Gastrocnemius medialis (tissue), 4 donors: Measurements from ENCODE around the gene ZBTB46. TPM values are rescaled to one million over a fixed set of nuclear protein-coding genes. Genes with fewer than 3 reads are reported as not detected.

Experiments used
- ATAC-seq, 2 donors: fragments of 150-250 bp; one replicate each; pipeline ENCODE4 v1.9.1; 2016
- DNase-seq, 2 donors: peaks; one replicate each; pipeline ENCODE4 v3.0.0-alpha.2; 2019
- H3K27ac ChIP-seq, 4 donors: fragments of 200-600 bp; sonication (generic); 1 replicate in 1 of 4; 2 replicates in 3 of 4; pipeline ENCODE4 v1.5.1; 2016 to 2018; ENCODE audit warnings: mild to moderate bottlenecking in 2 of 4, moderate library complexity in 1 of 4
- H3K27me3 ChIP-seq, 3 donors: fragments of 200-600 bp; sonication (generic) in 2 of 3; 1 replicate in 1 of 3; 2 replicates in 2 of 3; pipeline versions ENCODE4 v1.5.1 to v1.6.0; 2016 to 2019; ENCODE audit warnings: mild to moderate bottlenecking in 1 of 3, moderate library complexity in 1 of 3
- H3K36me3 ChIP-seq, 2 donors: fragments of 200-600 bp; sonication (generic) in 1 of 2; one replicate each; pipeline ENCODE4 v1.5.1; 2017 to 2018
- H3K4me1 ChIP-seq, 2 donors: fragments of 200-600 bp; sonication (generic) in 1 of 2; one replicate each; pipeline ENCODE4 v1.5.1; 2016 to 2017; ENCODE audit warnings: mild to moderate bottlenecking in 2 of 2
- H3K4me3 ChIP-seq, 4 donors: fragments of 200-600 bp; sonication (generic) in 3 of 4; 1 replicate in 1 of 4; 2 replicates in 3 of 4; pipeline ENCODE4 v1.5.1; 2016 to 2019; ENCODE audit warnings: mild to moderate bottlenecking in 2 of 4
- H3K9me3 ChIP-seq, 3 donors: fragments of 200-600 bp; sonication (generic) in 2 of 3; 1 replicate in 1 of 3; 2 replicates in 2 of 3; pipeline ENCODE4 v1.5.1; 2016 to 2019
- POLR2A ChIP-seq, 2 donors: fragments of 450-650 bp; IDR thresholded peaks; one replicate each; pipeline ENCODE4 v1.6.1; 2017; ENCODE audit warnings: antibody characterized with exemption in 2 of 2, mild to moderate bottlenecking in 2 of 2, moderate library complexity in 2 of 2
- in situ Hi-C, 4 donors: fragments of 200-750 bp; cut with MboI; loops; one replicate each; pipeline versions ENCODE4 v1.15.0 to v1.8.0; 2017; ENCODE audit warnings: low sequenced_read_pairs in 4 of 4
- intact Hi-C: fragments of 100-400 bp; cut with DNase I; formaldehyde crosslinking; loops from one replicate; pipeline ENCODE4 v1.15.1; 2023; ENCODE audit warnings: low total_unique reads
- total RNA-seq, 4 donors: library from RNA; depleted of rRNA; stranded (reverse); fragments of >200 nt; gene quantifications; one replicate each; pipeline versions ENCODE4 v1.1.0 to v1.2.3, GENCODE V29; 2016
- TF ChIP-seq, protein P1 (sequence below), 5 experiments: fragments of 450-650 bp in 3 of 5; fragments of 200-600 bp in 2 of 5; sonication (generic) in 2 of 5; IDR thresholded peaks in 4 of 5; conservative IDR thresholded peaks in 1 of 5; 1 replicate in 4 of 5; 2 replicates in 1 of 5; pipeline ENCODE4 v1.5.1; 2016 to 2019; ENCODE audit warnings: antibody characterized with exemption in 5 of 5, mild to moderate bottlenecking in 3 of 5, moderate library complexity in 3 of 5

ZBTB46 gene
- total RNA-seq, 4 donors from 2014 or later = 4.3 to 7.1 (median 5.6) TPM

DNA sequence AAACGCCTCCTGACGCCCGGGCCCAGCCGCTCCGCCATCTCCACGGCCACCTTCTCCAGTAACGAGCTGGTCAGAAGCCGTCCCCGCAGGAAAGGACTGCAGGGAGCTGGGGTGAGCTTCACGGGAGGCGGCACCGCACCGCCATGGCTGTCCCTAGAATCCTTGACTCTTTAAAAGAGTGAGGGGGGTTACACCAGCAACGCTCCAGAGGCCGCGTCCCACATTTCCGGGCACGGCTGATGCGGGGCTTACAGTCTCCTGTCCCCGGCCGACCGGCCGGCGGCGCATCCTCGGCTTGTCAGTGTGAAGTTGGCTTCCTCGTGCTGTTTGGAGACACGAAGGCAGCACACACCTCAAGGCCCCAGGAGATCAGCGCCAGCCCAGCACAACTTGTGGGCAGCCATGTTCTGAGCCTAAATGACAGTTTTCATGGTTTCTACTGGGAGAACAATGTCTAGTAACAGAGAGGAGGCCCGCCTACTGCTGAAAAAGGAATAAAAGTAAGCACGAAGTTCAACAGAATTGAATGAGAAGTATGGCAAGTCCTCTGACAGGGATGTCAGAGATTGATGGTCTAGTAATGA, 61.1 kb downstream of the ZBTB46 start:
- peaks cover 0 to 6% of the 10 kb centered on the region in 2 donors for H3K4me1 ChIP-seq
- no peaks in the 10 kb centered on the region for H3K9me3 ChIP-seq
- no peak overlapping the region for H3K4me3 ChIP-seq
- ATAC-seq = no peak
- in situ Hi-C loops = no loop called here
- H3K27me3 ChIP-seq = no peaks in the 10 kb centered on the region
- DNase-seq = no peak
- no peak for TF ChIP-seq POLR2A (IDR thresholded peaks at IDR 0.05)
- TF ChIP-seq, protein P1, sequence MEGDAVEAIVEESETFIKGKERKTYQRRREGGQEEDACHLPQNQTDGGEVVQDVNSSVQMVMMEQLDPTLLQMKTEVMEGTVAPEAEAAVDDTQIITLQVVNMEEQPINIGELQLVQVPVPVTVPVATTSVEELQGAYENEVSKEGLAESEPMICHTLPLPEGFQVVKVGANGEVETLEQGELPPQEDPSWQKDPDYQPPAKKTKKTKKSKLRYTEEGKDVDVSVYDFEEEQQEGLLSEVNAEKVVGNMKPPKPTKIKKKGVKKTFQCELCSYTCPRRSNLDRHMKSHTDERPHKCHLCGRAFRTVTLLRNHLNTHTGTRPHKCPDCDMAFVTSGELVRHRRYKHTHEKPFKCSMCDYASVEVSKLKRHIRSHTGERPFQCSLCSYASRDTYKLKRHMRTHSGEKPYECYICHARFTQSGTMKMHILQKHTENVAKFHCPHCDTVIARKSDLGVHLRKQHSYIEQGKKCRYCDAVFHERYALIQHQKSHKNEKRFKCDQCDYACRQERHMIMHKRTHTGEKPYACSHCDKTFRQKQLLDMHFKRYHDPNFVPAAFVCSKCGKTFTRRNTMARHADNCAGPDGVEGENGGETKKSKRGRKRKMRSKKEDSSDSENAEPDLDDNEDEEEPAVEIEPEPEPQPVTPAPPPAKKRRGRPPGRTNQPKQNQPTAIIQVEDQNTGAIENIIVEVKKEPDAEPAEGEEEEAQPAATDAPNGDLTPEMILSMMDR (IDR thresholded peaks at IDR 0.05 in 4 of 5, conservative IDR thresholded peaks at IDR 0.05 in 1 of 5) = no peak
- intact Hi-C loops = loop anchor here (5.0 kb wide), 1 partner anchor 52 kb away; no protein-coding TSS in a partner anchor
- no peaks in the 10 kb centered on the region for H3K36me3 ChIP-seq
- no peak overlapping the region for H3K27ac ChIP-seq

DNA sequence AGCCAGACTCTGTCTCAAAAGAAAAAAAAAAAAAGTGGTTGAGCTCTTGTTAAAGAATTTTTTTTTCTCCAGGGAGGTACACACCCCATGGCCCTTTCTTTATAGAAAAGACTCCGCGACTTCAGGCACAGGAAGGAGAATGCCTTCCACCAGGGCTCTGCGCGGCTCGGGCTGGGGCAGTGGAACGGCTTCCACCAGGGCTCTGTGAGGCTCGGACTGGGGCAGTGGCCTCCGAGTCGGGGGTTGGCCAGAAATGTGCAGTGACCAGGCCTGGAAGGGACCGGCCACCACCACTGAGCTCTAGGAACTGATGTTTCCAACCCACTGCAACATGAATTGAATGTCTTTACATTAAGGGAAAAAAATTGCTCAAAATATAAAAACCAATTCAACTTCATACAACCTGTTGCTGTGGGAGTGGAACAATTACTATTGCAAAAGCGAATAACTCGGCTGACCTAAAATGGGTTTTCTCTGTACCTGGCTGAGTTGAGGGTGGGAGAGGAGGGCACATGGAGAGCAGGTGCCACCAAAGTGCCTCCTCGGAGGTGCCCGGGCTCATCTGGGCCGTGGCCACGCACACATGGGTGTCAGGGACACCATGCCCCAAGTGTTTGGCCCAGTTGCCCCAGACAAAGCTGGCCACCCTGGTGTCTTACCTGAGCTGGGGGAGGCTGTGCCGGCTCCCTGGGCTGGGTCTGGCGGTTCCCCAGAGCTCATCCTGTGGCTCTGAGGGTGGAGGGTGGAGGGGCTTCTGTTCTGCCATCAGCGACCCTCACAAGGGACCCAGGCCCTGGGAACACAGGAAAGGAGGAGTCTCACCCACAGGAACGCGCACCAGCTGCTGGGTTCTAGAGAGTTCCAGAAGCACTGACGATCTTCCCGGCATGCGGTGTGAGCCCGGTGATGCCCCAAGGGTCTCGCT, 62.2 kb downstream of the ZBTB46 start:
- H3K9me3 ChIP-seq = no peaks in the 10 kb centered on the region
- no peak for ATAC-seq
- intact Hi-C loops = no loop called here
- H3K27ac ChIP-seq = no peak overlapping the region
- H3K4me3 ChIP-seq = no peak overlapping the region
- in situ Hi-C loops = no loop called here
- H3K36me3 ChIP-seq = no peaks in the 10 kb centered on the region
- peaks cover 0 to 6% of the 10 kb centered on the region in 2 donors for H3K4me1 ChIP-seq
- DNase-seq = no peak
- no peaks in the 10 kb centered on the region for H3K27me3 ChIP-seq
- TF ChIP-seq POLR2A (IDR thresholded peaks at IDR 0.05) = no peak
- TF ChIP-seq, protein P1 (IDR thresholded peaks at IDR 0.05 in 4 of 5, conservative IDR thresholded peaks at IDR 0.05 in 1 of 5) = no peak

DNA sequence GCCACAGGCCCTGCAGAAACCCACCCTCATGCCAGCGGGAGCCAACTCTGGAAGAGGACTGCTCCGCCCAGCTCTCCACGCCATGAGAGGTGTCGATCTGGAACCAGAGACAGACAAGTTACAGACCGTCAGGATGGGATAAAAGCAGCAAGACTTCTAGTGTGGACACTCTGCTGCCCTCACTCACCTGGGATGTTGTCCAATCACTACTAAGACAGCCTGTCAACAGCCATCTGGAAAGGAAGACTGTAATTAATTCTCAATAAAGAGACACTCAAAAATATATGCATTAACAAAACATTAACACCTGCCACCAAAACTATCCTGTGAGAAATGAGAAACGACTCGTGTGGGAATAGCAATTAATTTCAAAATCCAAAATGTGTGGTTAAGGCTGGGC, 63.2 kb downstream of the ZBTB46 start:
- ATAC-seq = peak in 1 of 2 donors; percentile 9

DNA sequence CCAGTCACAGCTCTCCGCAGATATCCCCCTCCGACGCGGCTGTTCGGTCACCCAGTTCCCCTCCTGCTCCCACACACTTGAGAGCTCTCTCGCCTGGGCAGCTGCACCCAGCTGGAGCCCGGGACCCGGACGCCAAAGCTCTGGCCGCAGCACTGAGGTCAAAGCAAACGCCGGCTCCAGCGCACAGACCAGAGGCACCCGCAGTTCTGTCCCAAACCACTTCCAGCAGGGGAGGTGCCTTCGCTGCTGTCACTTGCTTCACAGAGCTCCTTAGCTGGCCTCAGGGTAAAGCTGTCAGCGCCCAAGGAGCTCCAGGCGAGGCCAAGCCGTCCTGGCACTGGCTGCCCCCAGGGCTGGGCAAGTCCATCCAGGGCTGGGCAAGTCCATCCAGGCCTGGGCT, 63.6 kb downstream of the ZBTB46 start:
- no peak for DNase-seq
- intact Hi-C loops = no loop called here
- ATAC-seq = peak; percentile 34 to 36
- TF ChIP-seq POLR2A (IDR thresholded peaks at IDR 0.05) = no peak
- TF ChIP-seq, protein P1 (IDR thresholded peaks at IDR 0.05 in 4 of 5, conservative IDR thresholded peaks at IDR 0.05 in 1 of 5) = no peak
- H3K9me3 ChIP-seq = no peaks in the 10 kb centered on the region
- H3K27ac ChIP-seq = no peak overlapping the region
- H3K36me3 ChIP-seq = no peaks in the 10 kb centered on the region
- H3K4me1 ChIP-seq = peaks cover 0 to 6% of the 10 kb centered on the region in 2 donors
- no peak overlapping the region for H3K4me3 ChIP-seq
- no peaks in the 10 kb centered on the region for H3K27me3 ChIP-seq
- in situ Hi-C loops = no loop called here

More for the DNA sequence above, 63.2 kb downstream of the ZBTB46 start:
- no peak for DNase-seq
- H3K9me3 ChIP-seq = no peaks in the 10 kb centered on the region
- H3K27me3 ChIP-seq = no peaks in the 10 kb centered on the region
- intact Hi-C loops (no loop called here), in situ Hi-C loops (no loop called here)
- no peak overlapping the region for H3K4me3 ChIP-seq
- H3K27ac ChIP-seq = no peak overlapping the region
- no peaks in the 10 kb centered on the region for H3K36me3 ChIP-seq
- TF ChIP-seq, protein P1 (IDR thresholded peaks at IDR 0.05 in 4 of 5, conservative IDR thresholded peaks at IDR 0.05 in 1 of 5) = no peak
- no peak for TF ChIP-seq POLR2A (IDR thresholded peaks at IDR 0.05)
- H3K4me1 ChIP-seq = peaks cover 0 to 6% of the 10 kb centered on the region in 2 donors
